ENCODE results near the gene BRD3OS.

BRD3OS gene

DNA sequence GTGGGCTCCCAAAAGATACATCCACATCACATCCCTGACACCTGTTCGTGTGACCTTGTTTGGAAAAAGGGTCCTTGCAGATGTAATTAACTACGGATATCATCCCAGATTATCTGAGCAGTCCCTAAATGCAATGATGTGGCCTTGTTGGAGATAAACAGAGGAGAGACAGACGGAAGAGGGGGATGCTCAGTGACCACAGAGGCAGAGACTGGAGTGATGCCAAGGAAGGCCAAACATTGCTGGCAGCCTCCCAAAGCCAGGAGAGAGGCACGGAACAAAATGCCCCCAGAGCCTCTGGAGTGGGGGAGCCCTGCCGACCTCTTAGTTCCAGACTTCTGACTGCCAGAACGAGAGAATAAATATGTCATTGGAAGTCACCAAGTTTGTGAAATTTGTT lies 18.1 kb upstream of the BRD3OS start:
- DNase-seq, result no peak

DNA sequence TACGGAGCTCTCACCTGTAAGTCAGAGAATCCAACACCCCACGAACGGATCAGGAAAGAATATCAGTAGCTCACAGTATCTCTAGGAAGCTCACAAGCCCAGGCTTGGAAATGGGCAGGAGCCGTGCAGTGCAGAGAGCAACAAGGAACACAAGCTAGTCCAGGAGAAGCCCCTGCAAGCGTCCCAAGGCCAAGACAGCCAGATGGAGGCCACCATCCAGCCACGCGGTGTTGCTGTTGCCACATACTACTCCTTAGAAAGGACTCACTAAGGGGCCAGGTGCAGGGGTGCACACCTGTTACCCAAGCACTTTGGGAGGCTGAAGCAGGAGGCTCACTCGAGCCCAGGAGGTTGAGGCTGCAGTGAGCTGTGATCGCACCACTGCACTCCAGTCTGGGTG lies 17.7 kb upstream of the BRD3OS start:
- DNase-seq, result no peak

DNA sequence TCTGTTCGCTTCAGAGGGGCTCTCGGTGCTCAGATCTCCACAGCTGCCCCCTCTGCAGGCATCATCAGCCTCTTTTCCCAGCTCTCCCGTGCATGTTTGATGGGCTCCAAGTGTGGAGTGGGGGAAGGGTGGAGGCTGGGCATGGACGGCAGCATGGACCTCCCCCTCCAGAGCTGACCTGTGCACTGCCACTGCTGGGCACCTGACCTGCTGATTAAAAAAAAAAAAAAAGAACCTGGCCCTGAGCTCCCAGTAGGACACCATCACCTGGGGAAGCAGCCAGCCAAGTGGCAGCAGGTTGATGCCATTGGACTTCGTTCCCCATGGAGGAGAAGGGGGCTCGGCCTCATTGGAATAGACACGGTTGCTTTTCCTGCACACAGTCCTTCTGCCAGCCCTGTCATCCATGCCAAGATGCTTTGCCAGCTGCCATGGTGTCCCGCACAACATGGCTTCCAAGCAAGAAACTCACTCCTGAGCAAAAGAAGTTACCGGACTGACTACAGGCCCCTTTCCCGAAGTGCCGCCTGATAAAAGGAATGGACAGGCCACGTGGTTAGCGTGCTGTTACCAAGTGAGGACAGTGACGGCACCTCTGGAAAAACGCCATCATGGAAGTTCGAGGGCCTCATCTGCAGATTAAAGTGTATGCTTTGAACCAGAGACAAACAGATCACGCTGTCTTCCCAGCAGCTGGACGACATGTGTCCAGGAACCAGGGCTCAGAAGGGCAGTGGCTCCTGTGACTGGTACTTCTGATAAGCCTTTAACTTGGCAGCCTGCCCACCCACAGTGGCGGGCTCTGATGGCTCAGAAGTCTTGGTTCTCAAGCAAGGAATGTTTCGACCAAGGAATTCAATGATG lies 14.7 kb upstream of the BRD3OS start:
- no peak for DNase-seq

DNA sequence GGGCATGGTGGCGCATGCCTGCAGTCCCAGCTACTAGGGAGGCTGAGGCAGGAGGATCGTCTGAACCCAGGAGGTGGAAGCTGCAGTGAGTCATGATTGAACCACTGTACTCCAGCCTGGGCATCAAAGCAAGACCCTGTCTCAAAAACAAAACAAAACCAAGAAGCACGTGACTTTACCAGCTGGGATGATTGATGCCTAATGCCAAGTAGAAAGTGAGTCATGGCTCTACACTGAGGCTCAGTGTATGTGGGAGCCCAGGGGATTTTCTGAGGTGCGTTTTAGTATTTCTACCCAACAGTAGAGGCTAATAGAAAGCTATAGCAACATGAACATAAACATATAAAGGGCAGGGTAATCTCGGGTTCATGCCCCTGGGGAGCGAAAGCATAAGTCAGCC lies 13.9 kb upstream of the BRD3OS start:
- DNase-seq, result no peak

DNA sequence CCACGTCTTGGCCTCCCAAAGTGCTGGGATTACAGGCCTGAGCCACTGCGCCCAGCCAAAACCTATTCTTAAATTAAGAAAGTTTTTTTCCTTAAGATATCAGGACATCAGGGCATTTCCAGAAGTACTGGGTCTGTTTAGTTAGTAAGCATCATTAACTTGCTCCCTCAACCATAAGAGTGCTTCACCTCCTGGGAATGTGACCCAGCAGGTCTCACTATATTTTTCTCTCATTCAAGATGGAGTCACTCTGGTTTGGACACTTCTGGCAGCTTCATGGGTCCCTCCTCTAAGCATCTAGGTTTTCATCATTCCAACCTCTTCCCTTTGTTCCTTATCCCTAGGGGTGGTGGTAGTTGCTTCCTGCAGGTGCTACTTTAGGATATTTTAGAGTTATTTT lies 10.3 kb upstream of the BRD3OS start:
- DNase-seq, result no peak

DNA sequence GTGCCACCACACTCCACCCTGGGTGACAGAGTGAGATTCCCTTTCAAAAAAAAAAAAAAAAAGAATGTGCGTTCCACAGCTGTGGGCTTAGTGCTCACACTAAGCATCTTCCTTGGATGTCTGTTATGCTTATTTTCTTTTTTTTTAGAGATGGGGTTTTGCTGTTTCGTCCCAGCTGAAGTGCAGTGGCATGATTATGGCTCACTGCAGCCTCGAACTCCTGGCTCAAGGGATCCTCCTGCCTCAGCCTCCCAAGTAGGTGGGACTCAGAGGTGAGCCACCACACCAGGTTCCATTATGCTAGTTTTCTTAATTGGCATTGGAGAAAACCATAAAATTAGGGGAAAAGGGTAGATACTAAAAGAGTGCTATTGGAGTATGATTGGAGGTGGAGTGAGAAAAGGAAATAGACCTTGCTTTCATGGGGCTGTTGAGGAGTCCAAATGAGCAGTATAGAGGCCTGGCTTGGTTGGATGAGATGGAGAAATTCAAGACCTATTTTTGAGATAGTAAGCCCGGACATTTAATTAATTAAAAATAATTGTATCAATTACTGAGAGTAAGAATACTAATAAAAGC lies 978 bp upstream of the BRD3OS start:
- DNase-seq, result no peak

DNA sequence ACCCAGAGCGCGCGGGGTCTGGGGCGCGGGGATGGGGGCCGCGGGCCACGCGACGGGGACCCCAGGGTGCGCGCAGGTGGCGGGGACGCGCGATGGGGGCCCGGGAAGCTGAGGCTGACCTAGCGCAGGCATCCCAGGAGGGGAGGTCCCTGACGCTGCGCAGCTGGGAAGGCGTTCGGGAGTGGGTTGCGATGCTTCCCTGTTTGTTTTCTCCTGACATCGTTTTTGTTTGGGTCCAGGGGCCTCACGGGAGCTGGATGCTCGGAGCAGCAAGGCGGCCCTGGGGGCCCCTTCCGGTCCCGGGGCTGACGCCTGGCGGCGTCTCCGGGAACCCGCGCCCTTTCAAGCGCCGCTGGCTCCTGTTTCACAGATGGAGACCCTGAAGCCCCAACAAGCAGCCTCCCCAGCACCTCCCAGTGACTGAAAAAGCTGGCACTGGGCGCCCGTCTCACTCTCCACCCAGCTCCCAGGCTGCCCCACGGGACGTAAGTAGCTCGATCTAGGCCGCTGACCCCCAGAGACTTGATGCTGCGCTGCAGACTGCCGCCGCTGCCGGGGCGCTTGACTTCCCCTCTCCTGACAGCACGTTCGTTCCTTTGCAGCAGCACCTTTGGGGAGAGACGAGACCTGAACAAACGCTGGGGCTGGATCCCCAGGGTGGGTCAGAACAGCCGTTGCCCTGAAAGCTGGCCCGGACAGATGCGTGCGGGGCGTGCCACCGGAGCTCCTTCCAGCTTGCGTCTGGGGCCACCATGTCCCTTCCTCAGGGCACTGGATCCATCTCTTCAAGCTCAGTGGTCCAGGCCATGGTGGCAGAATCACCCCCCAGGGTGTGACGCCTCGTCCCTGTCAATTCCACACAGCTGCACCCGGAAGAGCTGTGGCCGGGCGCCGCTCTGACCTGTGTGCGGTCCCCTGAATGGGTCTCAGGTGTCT lies 593 bp downstream of the BRD3OS start:
- DNase-seq, result peak; percentile 27

DNA sequence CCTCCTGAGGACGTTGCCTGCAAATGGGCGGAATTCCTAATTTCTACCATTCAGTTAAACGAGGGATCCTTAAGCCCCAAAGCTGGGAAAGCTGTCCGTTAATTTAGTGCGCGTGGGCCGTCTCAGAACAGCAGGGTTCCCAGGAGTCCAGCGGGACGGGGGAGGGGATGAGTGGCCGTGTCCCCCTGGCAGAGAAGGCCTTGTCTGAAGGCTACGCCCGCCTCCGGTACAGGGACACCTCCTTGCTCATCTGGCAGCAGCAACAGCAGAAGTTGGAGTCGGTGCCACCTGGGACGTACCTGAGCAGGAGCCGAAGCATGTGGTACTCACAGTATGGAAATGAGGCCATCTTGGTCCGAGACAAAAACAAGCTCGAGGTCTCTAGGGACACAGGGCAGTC lies 1.3 kb downstream of the BRD3OS start:
- no peak for DNase-seq

DNA sequence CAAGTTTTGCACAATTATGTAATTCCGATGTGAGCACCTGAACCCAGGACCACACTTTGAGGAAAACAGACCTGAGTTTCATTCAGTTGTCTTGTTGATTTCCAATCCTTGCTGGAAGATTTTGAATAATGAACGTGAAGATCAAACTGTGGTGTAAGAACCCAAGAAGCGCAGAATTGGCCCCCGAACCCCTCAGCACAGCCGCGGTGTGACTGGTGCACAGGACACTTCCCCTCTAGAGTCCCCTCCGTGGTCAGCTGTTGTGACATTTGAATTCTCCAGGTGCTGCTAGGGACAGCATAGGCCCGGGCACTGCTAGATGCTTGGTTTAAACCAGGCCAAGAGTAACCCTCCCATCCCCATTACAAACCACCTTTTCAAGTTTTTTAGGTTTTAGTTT lies 1.7 kb downstream of the BRD3OS start:
- DNase-seq, result no peak

DNA sequence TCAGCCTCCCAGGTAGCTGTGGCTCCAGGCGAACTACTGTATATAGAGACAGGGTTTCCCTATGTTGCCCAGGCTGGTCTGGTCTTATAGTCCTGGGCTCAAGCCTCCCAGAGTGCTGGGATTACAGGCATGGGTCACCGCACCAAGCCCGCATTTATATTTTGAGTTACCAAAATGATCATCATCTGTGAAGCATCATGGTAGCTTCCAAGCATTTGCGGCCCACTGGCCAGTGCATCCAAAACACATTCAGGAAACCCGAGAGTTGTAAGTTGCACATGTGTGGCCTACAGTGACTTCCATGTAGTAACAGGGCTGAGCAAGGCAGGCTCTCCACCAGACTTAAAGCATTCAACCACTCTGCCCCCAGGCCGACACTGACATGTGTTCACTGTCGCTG lies 2.3 kb downstream of the BRD3OS start:
- DNase-seq, result no peak

DNA sequence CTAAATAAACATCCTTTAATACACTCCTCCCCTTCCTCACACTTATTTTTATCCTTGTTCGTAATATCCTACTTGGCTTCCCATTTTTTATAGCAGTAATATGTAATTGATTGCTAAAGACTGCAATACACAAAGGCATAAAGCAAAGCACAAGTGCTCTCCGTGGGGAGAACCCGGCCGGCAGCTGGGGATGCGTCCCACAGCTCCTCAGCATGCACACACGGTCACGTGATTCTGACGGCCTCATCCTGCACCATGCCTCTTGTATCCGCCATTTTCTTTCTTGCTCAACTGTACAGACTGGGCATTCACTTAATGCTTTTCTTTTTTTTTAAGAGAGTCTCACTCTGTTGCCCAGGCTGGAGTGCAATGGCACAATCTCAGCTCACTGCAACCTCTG lies 2.8 kb downstream of the BRD3OS start:
- DNase-seq, result no peak

DNA sequence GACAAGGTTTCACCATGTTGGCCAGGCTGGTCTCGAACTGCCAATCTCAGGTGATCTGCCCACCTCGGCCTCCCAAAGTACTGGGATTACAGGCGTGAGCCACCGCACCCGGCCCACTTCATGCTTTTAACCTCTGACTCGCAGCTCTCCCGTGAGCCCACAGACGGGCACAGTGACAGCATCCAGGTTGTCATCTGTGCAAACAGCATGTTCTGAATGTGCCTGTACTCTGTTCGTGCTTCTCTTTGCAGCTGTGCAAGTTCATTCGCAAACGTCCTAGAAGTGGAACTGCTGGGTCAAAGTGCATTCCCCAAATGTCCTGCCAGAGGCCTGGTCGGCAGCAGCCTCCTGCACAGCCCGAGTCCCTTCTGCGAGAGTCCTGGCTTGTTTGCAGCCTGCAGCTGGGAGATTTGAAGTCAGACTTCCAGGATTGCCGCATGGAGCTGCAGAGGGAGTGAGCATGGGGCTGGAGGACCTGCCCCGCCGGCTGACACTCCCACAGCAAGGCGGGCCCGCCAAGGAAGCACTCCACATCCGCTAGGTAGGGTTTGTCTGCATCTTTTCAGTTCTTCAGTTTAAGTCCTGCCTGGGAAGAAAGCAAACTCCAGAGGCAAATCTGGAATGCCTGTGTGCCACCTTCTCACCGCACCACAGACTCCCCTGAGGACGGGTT lies 3.4 kb downstream of the BRD3OS start:
- no peak for DNase-seq

DNA sequence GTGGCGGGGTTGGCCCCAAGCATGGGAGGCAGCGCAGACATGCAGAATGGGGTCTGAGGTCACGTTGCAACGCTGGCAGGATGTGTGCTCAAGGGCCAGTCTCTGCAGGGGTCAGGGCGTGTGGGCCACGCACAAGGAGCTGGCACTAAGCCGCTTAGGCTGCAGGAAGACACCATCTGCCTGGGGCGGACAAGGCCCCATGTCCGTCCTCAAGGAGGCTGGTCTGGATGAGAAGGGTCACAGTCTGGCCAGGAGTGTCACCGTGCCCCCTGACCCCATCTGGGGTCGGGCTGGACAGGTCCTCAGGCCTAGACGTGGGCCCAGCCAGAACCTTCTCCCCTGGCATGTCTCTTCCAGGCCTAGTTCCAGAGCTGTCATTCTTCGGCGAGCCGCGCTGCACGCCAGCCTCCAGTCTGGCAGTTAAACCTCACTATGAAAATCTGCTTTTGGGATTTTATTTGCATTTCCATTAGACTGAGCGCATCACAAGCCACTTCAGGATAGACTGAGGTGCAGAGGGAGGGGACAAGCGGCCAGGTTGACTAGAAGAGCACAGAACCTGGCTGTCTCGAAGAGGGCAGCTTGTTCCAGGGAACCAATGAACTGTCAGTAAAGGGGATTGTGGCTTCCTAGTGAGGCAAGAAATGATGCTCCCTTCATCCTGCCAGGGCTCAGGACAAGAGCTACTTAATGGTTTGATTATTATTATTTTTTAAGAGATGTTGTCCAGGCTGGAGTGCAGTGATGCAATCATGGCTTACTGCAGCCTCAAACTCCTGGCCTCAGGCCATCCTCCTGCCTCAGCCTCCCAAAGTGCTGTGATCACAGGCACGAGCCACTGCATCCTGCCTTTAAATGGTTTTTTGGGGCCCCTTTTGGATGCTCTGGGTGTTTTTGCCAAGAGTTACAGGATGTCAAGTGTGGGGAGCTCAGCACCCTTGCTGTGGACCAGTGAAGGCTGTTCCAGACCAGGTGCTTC lies 4.3 kb downstream of the BRD3OS start:
- DNase-seq, result no peak

DNA sequence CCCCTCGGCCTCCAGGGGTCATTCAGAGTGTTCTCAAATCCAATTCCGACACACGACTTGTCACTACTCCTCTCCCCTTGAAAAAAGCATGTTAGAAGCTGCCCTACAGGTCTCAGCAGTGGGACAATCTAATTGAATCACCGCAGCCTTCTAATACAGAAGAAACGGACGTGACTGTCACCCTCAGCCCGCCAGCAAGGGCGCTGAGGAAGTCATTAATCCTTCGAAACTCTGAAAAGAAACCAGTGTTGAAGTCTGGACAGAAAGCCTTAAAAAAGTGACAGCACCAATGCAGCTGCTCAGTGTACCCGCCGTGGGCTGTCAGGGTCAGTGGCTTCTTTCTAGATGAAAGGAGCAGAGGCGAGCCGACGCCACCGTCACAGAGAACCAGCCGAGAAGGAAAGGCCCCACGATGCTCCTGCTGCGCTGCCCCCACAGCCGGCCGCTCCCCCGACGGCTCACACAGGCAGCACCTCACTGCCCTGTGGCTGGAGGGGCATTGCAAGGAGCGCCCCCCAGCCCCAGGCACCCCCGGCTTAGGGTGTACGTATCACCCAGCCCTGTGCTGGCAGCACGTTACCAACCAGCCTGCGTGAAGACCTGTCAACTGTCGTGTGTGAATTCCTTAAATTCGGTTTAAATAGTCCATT lies 5.7 kb downstream of the BRD3OS start:
- no peak for DNase-seq

DNA sequence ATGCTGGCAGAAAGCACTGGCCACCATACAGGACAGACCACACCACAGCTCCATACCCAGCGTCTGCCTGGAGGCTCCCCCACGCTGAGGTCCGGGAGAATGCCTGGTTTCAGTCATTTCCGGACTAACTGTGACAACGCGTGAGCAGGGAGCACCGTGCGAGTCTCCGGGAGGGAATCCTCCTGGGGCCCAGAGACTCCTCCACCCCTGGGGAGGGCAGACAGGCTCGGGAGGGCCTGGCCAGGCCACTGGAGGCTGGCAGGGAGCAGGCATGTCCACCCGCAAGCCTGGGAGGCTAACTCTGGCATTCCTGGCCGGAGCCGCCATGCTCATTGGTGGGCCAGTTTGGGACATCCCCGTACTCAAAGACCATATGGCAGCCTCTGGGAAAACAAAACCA lies 6.5 kb downstream of the BRD3OS start:
- DNase-seq, result no peak

DNA sequence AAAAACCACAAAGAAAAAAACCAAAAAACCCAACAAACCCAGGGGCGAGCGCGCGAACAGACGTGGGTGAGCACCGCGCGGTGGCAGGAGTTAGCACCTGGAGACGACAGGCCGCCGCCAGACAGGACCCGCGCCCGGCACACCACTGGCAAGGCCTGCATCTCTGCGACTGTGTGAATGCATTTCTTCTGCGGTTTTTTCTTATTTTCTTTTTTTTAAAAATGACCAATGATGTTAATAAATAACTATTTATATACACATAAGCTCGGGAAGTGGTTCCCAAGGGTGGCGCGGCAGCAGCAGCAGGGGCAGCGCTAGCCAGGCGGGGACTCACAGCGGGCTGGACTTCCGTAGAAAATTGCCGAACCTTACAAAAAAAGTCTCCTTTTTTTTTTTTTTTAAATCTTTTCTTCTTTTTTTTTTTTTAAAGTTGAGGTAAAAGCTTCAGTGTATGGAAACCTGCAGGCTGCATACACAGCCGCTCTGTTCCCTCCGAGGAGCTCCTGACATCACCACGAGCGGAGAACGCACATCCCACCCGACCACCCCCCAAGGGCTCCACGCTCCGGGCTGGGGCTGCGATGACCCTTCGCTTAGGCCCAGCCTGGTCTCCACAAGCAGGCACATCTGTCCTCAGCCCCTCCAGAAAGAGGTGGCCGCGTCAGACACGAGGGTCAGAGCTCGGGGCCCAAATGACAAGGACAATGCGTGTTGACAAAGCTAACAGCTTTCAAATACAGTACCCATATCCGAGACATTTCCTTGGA lies 7.4 kb downstream of the BRD3OS start:
- DNase-seq, result no peak

DNA sequence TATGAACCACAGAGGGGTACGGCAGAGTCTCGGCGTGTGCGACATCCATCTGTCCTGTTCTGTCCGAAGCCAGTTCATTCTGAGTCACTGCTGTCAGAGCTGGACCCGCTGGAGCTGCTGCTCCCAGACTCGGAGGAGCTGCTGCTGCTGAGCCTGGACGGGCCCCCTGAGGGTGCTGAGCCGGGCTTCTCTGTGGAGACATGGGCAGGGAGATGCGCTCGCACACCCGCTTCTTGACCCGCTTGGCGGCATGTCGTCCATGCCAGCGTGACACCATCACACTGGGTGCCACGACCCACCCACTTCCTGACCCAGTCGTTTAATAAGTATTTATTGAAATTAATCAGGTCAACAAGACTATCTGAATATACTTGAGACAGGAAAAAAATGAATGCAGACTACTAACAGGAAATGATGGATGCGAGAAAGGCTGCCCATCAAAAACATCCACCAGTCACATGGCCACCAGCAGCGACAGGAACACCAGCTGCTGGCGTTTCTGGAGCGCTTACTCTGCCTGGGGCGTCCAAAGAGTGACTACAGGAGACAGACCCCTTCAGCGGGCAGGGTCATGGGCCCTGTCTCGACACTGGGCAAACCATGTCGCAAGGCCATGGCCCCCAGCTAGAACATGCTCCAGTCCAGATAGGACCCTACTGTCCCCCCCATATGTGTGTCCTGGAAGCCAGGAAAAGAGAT lies 8.4 kb downstream of the BRD3OS start:
- no peak for DNase-seq

DNA sequence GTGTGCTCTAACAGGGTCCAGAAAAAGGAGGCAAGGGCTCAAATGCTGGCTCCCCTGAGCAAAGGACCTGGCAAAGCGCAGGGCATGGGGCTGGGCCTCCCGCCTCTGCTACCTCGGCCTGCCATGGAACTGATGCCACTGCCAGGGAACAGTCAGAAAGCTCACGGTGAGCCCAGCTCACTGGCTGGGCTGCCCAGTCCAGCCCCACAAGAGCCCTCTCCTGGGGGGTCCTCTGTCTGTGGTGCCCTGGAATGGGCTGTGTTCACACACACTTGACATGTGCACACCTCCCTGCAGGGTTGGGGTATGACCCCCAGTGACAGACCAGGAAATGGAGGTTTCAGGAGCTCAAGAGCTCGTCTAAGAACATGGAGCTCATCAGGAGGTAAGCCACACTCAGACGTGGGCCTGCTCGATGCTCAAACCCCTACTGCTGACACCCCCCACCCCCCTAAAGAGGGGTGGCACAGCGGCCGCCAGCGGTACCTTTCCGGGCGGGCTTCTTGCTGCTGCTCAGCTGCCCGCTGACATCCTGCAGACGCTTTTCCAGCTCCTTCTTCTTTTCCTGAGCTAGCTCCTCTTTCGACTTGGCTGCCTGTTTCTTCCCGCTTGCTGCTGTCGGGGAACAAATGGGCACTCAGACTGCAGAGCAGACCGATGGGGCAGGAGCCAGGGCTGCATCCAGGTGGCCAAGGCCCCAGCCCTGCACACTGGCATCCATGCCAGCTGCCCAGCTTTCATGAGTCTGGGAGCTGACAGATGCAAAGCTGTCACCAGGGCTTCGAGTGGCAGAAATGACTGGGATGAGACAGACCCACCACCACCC lies 9.1 kb downstream of the BRD3OS start:
- DNase-seq, result no peak

Data from fibroblast of skin of abdomen (primary cell).